Naive B cell (primary cell): Measurements from ENCODE around the gene B4GALT3. TPM values are rescaled to one million over a fixed set of nuclear protein-coding genes. Genes with fewer than 3 reads are reported as not detected.

Experiments used
- ATAC-seq, 2 donors: fragments of 150-1000 bp; cut with Tn5 transposase; 2 replicates each; pipeline ENCODE4 v1.10.0; 2021; ENCODE audit warnings: low read depth in 2 of 2, mild to moderate bottlenecking in 2 of 2, moderate library complexity in 2 of 2
- DNase-seq: peaks from one replicate; pipeline ENCODE4 v3.0.0; 2022
- H3K27ac Mint-ChIP-seq, 6 donors: one replicate each; pipeline ENCODE4 v1.8.0; 2020 to 2022; ENCODE audit warnings: mild to moderate bottlenecking in 6 of 6, mixed read lengths in 6 of 6, moderate library complexity in 5 of 6, inconsistent platforms in 2 of 6
- H3K27me3 Mint-ChIP-seq, 3 donors: one replicate each; pipeline ENCODE4 v1.8.0; 2021 to 2022; ENCODE audit warnings: mixed read lengths in 3 of 3, mild to moderate bottlenecking in 1 of 3
- H3K36me3 Mint-ChIP-seq, 2 donors: one replicate each; pipeline ENCODE4 v1.8.0; 2020 to 2022; ENCODE audit warnings: mixed read lengths in 2 of 2, inconsistent platforms in 1 of 2, mild to moderate bottlenecking in 1 of 2
- H3K4me1 Mint-ChIP-seq, 3 donors: one replicate each; pipeline ENCODE4 v1.8.0; 2020 to 2022; ENCODE audit warnings: mixed read lengths in 3 of 3, inconsistent platforms in 1 of 3, mild to moderate bottlenecking in 1 of 3, moderate library complexity in 1 of 3
- H3K4me3 Mint-ChIP-seq, 8 donors: one replicate each; pipeline ENCODE4 v1.8.0; 2020 to 2022; ENCODE audit warnings: mild to moderate bottlenecking in 8 of 8, mixed read lengths in 8 of 8, moderate library complexity in 8 of 8, inconsistent platforms in 2 of 8
- H3K9me3 Mint-ChIP-seq, 7 donors: one replicate each; pipeline ENCODE4 v1.8.0; 2020 to 2022; ENCODE audit warnings: mixed read lengths in 7 of 7, mild to moderate bottlenecking in 5 of 7, inconsistent platforms in 2 of 7, moderate library complexity in 1 of 7
- polyA plus RNA-seq, 6 donors: library from polyadenylated mRNA; unstranded; fragments of 300-500 nt; fragmentation: Illumina TruSeq; gene quantifications; one replicate each; pipeline ENCODE4 v1.2.3, GENCODE V29; 2021; ENCODE audit warnings: low read depth in 6 of 6

The B4GALT3 gene
- polyA plus RNA-seq, 6 donors from 2014 or later, result 37.8 to 51.6 (median 45.6) TPM

GRCh38 chr1:161191971-161192370, 14.7 kb upstream of the B4GALT3 start:
- Mint-ChIP-seq H3K36me3 (no peaks in the 10 kb centered on the region), H3K4me1 (peaks cover 46 to 69% (median 65%) of the 10 kb centered on the region in 3 donors), H3K27ac (peak overlapping the region in 1 of 6 donors; percentile 56), H3K27me3 (no peaks in the 10 kb centered on the region), H3K4me3 (peak overlapping the region in 3 of 8 donors; percentile 39 to 78 (median 62)), H3K9me3 (no peaks in the 10 kb centered on the region)
- no peak for ATAC-seq
- no peak for DNase-seq

DNA sequence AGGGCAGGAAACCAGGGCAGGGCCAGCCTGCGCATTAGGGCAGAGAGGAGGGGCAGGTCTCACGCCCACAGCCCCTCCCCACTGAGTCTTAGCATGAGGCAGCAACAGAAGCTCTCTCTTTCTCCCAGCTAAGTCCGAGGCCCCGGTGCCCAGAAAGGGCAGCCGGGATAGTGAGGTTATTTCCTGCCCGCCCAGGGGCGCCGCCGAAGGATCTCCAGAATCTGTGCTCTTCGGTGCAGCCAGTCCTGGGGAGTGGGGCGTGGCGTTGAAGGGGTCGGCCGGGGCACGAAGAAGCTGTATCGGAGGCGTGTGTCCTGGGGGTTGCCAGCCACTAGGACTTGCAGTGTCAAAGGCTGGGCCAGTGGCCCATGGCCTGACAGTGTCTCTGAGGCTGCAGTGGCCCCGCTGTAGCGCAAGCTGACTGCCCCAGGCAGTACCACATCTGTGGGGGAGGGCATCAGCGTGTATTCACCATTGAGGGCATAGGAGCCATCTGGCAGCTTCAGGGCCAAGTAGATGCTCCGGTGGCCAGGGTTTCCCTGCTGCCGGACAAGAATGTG, 13.7 kb upstream of the B4GALT3 start:
- Mint-ChIP-seq H3K27me3 (no peaks in the 10 kb centered on the region), H3K36me3 (no peaks in the 10 kb centered on the region), H3K4me3 (no peak overlapping the region), H3K4me1 (peaks cover 51 to 74% (median 71%) of the 10 kb centered on the region in 3 donors), H3K9me3 (no peaks in the 10 kb centered on the region), H3K27ac (peak overlapping the region in 1 of 6 donors; percentile 30)
- no peak for DNase-seq
- no peak for ATAC-seq

- Mint-ChIP-seq H3K9me3 (no peaks in the 10 kb centered on the region), H3K4me1 (peaks cover 52 to 75% (median 72%) of the 10 kb centered on the region in 3 donors), H3K27ac (peak overlapping the region in 5 of 6 donors; percentile 23 to 90 (median 34)), H3K36me3 (no peaks in the 10 kb centered on the region), H3K27me3 (no peaks in the 10 kb centered on the region), H3K4me3 (peak overlapping the region in 1 of 8 donors; percentile 32)
- DNase-seq (no peak), ATAC-seq (no peak)
Measured at GRCh38 chr1:161189036-161189435, 11.7 kb upstream of the B4GALT3 start.

GRCh38 chr1:161188381-161188780, 11.1 kb upstream of the B4GALT3 start:
- DNase-seq, result no peak
- H3K4me3 Mint-ChIP-seq, result peak overlapping the region in 1 of 8 donors; percentile 42

GRCh38 chr1:161187311-161187710, 10.0 kb upstream of the B4GALT3 start:
- no peaks in the 10 kb centered on the region for H3K9me3 Mint-ChIP-seq
- ATAC-seq (no peak), DNase-seq (no peak)
- no peaks in the 10 kb centered on the region for H3K36me3 Mint-ChIP-seq
- H3K27ac Mint-ChIP-seq, result peak overlapping the region; percentile 58 to 96 (median 88)
- no peaks in the 10 kb centered on the region for H3K27me3 Mint-ChIP-seq
- H3K4me1 Mint-ChIP-seq, result peaks cover 56 to 86% (median 73%) of the 10 kb centered on the region in 3 donors
- H3K4me3 Mint-ChIP-seq, result peak overlapping the region in 6 of 8 donors; percentile 49 to 85 (median 73)

More at GRCh38 chr1:161188381-161188780, 11.1 kb upstream of the B4GALT3 start:
- Mint-ChIP-seq H3K9me3 (no peaks in the 10 kb centered on the region), H3K27me3 (no peaks in the 10 kb centered on the region), H3K27ac (peak overlapping the region; percentile 23 to 91 (median 76)), H3K4me1 (peaks cover 58 to 82% (median 74%) of the 10 kb centered on the region in 3 donors), H3K36me3 (no peaks in the 10 kb centered on the region)
- no peak for ATAC-seq

DNA sequence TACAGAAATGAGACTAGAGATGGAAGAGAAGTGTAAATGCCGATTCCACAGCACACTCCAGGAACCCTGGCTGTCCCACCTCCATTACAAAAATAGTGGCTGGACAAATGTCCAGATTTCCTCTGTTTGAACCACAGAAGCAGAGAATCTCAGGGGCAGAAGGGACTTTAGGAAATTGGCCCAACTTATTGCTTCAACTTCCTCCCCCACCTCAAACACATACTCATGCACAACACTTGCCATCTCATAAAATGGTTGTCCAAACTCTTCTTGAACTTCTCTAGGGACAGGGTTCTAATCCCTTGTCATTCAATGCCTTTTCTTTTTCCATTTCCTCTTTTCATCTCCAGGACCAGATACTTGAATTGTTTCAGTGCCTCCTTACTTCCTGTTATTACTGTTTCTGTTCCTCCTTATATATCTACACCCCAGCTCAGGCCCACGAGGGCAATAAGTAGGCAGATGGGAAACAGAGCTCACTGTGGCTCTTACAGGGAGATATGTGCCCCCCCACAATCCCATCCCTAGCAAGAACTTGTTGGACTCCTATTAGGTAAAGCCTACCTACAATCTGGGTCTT, 8.5 kb upstream of the B4GALT3 start:
- H3K9me3 Mint-ChIP-seq, result no peaks in the 10 kb centered on the region
- DNase-seq, result peak; percentile 78
- H3K27me3 Mint-ChIP-seq, result no peaks in the 10 kb centered on the region
- peaks cover 61 to 86% (median 77%) of the 10 kb centered on the region in 3 donors for H3K4me1 Mint-ChIP-seq
- peak overlapping the region; percentile 84 to 98 (median 91) for H3K27ac Mint-ChIP-seq
- peak; percentile 72 to 75 for ATAC-seq
- H3K36me3 Mint-ChIP-seq, result no peaks in the 10 kb centered on the region
- peak overlapping the region; percentile 72 to 93 (median 86) for H3K4me3 Mint-ChIP-seq

DNA sequence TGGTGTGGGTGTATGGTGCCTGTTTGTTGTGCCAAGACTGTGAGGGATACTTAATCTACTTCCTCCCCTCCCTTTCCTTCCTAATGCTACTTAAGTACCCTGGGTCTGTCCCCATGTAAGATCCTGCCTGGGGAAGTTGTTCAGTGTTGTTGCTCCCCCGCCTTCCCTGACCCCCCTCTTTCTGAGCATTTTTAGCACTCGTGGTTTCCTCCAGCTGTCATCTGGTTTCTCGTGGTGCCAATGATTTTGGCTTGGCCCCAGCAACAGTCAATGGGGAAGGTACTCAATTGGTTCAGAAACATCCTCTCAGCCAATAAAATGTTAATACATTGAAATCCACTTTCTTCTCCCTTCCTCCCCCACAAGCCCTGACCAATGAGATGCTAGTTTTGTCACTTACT, 8.0 kb upstream of the B4GALT3 start:
- H3K9me3 Mint-ChIP-seq, result no peaks in the 10 kb centered on the region
- ATAC-seq (peak; percentile 81 to 83), DNase-seq (peak; percentile 86)
- H3K27me3 Mint-ChIP-seq, result no peaks in the 10 kb centered on the region
- peak overlapping the region; percentile 84 to 98 (median 91) for H3K27ac Mint-ChIP-seq
- no peaks in the 10 kb centered on the region for H3K36me3 Mint-ChIP-seq
- peaks cover 66 to 89% (median 83%) of the 10 kb centered on the region in 3 donors for H3K4me1 Mint-ChIP-seq
- H3K4me3 Mint-ChIP-seq, result peak overlapping the region; percentile 72 to 93 (median 86)

DNA sequence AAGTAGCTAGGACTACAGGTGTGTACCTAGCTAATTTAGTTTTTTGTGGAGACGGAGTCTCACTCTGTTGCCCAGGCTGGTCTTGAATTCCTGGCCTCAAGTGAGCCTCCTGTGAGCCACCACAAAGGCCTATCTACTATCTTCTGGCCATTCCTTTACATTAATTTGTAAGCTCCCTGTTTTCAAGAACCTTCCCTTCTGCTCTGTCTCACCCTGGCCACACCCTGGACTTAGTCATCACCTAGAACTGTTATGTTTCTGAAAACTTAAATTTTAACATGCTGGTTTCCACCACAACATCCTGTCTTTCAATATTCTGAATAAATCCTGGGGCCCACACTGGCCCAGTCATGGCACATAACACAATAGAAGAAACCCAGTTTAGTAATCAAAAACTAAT, 4.9 kb upstream of the B4GALT3 start:
- H3K27ac Mint-ChIP-seq, result peak overlapping the region; percentile 43 to 83 (median 70)
- DNase-seq (no peak), ATAC-seq (no peak)
- H3K4me3 Mint-ChIP-seq, result peak overlapping the region; percentile 27 to 84 (median 52)
- H3K4me1 Mint-ChIP-seq, result peaks cover 64 to 81% (median 79%) of the 10 kb centered on the region in 3 donors
- no peaks in the 10 kb centered on the region for H3K27me3 Mint-ChIP-seq
- H3K9me3 Mint-ChIP-seq, result no peaks in the 10 kb centered on the region
- no peaks in the 10 kb centered on the region for H3K36me3 Mint-ChIP-seq

DNA sequence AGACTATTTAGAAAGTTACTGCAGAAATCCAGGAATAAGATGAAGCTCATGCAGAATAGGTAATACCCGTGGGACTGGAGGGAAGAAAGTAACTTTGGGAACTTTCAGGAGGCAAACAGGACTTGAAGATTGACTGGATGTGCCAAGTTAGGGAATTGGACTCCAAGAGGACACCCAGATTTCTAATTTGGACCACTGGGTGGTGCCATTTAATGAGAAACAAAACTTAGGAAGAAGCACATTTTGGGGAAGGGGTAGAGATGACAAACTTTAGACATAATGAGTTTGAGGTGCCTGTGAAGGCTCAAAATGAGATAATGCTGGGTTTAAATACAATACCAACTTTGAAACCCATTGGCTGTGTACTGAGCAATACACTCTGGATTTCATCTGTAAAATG, 3.3 kb upstream of the B4GALT3 start:
- Mint-ChIP-seq H3K36me3 (no peaks in the 10 kb centered on the region), H3K4me3 (peak overlapping the region in 3 of 8 donors; percentile 3 to 56 (median 23)), H3K4me1 (peaks cover 63 to 81% (median 77%) of the 10 kb centered on the region in 3 donors), H3K27me3 (no peaks in the 10 kb centered on the region), H3K27ac (peak overlapping the region in 3 of 6 donors; percentile 30 to 83 (median 63)), H3K9me3 (no peaks in the 10 kb centered on the region)
- ATAC-seq (no peak), DNase-seq (no peak)

- Mint-ChIP-seq H3K27me3 (no peaks in the 10 kb centered on the region), H3K9me3 (no peaks in the 10 kb centered on the region), H3K36me3 (peaks cover 1 to 3% of the 10 kb centered on the region in 2 donors), H3K4me3 (peak overlapping the region in 3 of 8 donors; percentile 3 to 74 (median 56)), H3K27ac (peak overlapping the region in 4 of 6 donors; percentile 50 to 82 (median 60)), H3K4me1 (peaks cover 65 to 80% (median 78%) of the 10 kb centered on the region in 3 donors)
- ATAC-seq (no peak), DNase-seq (no peak)
Measured at GRCh38 chr1:161179698-161180097, 2.4 kb upstream of the B4GALT3 start.

- H3K4me1 Mint-ChIP-seq, result peaks cover 55 to 76% (median 74%) of the 10 kb centered on the region in 3 donors
- peak overlapping the region; percentile 89 to 100 (median 99) for H3K4me3 Mint-ChIP-seq
- H3K27me3 Mint-ChIP-seq, result no peaks in the 10 kb centered on the region
- no peak for ATAC-seq
- no peaks in the 10 kb centered on the region for H3K9me3 Mint-ChIP-seq
- peak overlapping the region; percentile 93 to 99 (median 98) for H3K27ac Mint-ChIP-seq
- DNase-seq, result no peak
- H3K36me3 Mint-ChIP-seq, result peaks cover 6 to 17% of the 10 kb centered on the region in 2 donors
Measured at GRCh38 chr1:161177936-161178244, 583 bp upstream of the B4GALT3 start.

GRCh38 chr1:161176468-161177111, 717 bp downstream of the B4GALT3 start:
- peak overlapping the region; percentile 89 to 100 (median 99) for H3K4me3 Mint-ChIP-seq
- peaks cover 12 to 21% of the 10 kb centered on the region in 2 donors for H3K36me3 Mint-ChIP-seq
- H3K4me1 Mint-ChIP-seq, result peaks cover 46 to 71% (median 65%) of the 10 kb centered on the region in 3 donors
- DNase-seq, result no peak
- ATAC-seq, result no peak
- H3K27ac Mint-ChIP-seq, result peak overlapping the region; percentile 93 to 99 (median 98)
- H3K27me3 Mint-ChIP-seq, result no peaks in the 10 kb centered on the region
- H3K9me3 Mint-ChIP-seq, result no peaks in the 10 kb centered on the region

DNA sequence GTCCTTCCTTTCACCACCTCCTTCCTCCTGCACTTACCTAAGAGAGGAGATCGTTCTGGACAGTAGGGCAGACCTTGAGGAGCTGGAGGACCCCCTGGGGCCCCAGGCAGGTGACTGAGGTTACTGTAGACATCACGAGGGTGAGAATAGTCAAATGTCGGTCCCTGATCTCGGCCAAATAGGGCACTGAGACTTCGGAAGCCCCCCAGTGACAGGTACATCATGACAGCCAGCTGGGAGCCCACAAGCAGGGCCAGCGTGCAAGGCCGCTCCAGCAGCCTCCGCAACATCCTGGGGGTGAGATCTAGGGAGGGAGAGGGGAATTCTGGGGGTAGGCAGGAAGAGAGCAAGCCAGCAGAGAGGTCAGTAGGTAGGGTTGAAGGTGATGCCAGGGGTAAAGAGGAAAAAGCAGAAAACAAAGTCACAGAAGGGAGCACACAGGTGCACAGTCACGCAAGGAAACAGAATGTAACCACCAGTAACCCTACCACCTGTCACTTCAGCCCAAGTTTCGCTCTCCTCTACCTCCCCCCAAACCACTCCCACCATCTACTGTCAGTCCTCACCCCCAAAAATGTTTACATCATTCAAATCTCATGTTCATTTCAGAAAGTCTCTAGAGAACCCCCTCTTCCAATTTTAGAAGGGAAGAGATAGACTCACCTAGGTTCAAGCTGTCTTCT, 1.4 kb downstream of the B4GALT3 start:
- no peaks in the 10 kb centered on the region for H3K27me3 Mint-ChIP-seq
- no peak for ATAC-seq
- H3K36me3 Mint-ChIP-seq, result peaks cover 12 to 27% of the 10 kb centered on the region in 2 donors

More for the DNA sequence above, 1.4 kb downstream of the B4GALT3 start:
- peak overlapping the region; percentile 85 to 99 (median 96) for H3K27ac Mint-ChIP-seq
- no peak for DNase-seq
- peak overlapping the region; percentile 89 to 100 (median 99) for H3K4me3 Mint-ChIP-seq
- H3K9me3 Mint-ChIP-seq, result no peaks in the 10 kb centered on the region
- peaks cover 48 to 67% (median 60%) of the 10 kb centered on the region in 3 donors for H3K4me1 Mint-ChIP-seq
